NCI-H128 (cell line): ENCODE data around the gene WWOX.

Experiments
- DNase-seq: peaks from one replicate; lab custom pipeline; 2025; ENCODE audit not compliant: unreplicated experiment; lab: John Stamatoyannopoulos, UW

Gene WWOX

GRCh38 chr16:78192734-78193488, 93.5 kb downstream of the WWOX start:
- no peak for DNase-seq

- no peak for DNase-seq
Observed at GRCh38 chr16:78194948-78195347, 95.5 kb downstream of the WWOX start.

- DNase-seq: no peak
Observed at GRCh38 chr16:78195797-78196196, 96.3 kb downstream of the WWOX start.

GRCh38 chr16:78196502-78196901, 97.0 kb downstream of the WWOX start:
- no peak for DNase-seq

GRCh38 chr16:78198288-78198687, 98.8 kb downstream of the WWOX start:
- no peak for DNase-seq

- no peak for DNase-seq
Observed at GRCh38 chr16:78199325-78200022, 100.0 kb downstream of the WWOX start.

GRCh38 chr16:78200023-78200389, 100.6 kb downstream of the WWOX start:
- no peak for DNase-seq

- DNase-seq: no peak
Observed at GRCh38 chr16:78200623-78201096, 101.2 kb downstream of the WWOX start.

- no peak for DNase-seq
Observed at GRCh38 chr16:78205506-78205905, 106.1 kb downstream of the WWOX start.

GRCh38 chr16:78206623-78207223, 107.3 kb downstream of the WWOX start:
- DNase-seq: no peak

- DNase-seq: no peak
Observed at GRCh38 chr16:78209951-78210661, 110.7 kb downstream of the WWOX start.

- DNase-seq: no peak
Observed at GRCh38 chr16:78211020-78211599, 111.7 kb downstream of the WWOX start.

- DNase-seq: no peak
Observed at GRCh38 chr16:78211946-78212345, 112.5 kb downstream of the WWOX start.

GRCh38 chr16:78212674-78213073, 113.2 kb downstream of the WWOX start:
- DNase-seq: no peak

GRCh38 chr16:78213751-78214150, 114.3 kb downstream of the WWOX start:
- no peak for DNase-seq

- no peak for DNase-seq
Observed at GRCh38 chr16:78215222-78215621, 115.8 kb downstream of the WWOX start.

- DNase-seq: no peak
Observed at GRCh38 chr16:78216166-78216745, 116.8 kb downstream of the WWOX start.

GRCh38 chr16:78217276-78217675, 117.8 kb downstream of the WWOX start:
- no peak for DNase-seq

- DNase-seq: no peak
Observed at GRCh38 chr16:78218279-78218678, 118.8 kb downstream of the WWOX start.

GRCh38 chr16:78218856-78219651, 119.6 kb downstream of the WWOX start:
- no peak for DNase-seq
